H1 (cell line): ENCODE measurements around the gene WNT3A. TPM values are rescaled to one million over a fixed set of nuclear protein-coding genes. Genes with fewer than 3 reads are reported as not detected.
A peak's percentile ranks its signal among the peaks of the same experiment; 100 is the strongest.

Source experiments
- CTCF ChIA-PET: fragments of 300-600 bp; sonication (Branson Sonifier 250); formaldehyde crosslinking; loops from one replicate; lab custom pipeline; 2021; ENCODE audit not compliant: partially characterized antibody; lab: Charles Lee
- POLR2A ChIA-PET: fragments of 300-600 bp; sonication (Branson Sonifier 250); formaldehyde crosslinking; loops from one replicate; lab custom pipeline; 2021; ENCODE audit warnings: inconsistent platforms; ENCODE audit not compliant: partially characterized antibody; lab: Charles Lee
- DNase-seq, 2 experiments: peaks; one replicate each; pipeline versions ENCODE4 v3.0.0 to v3.0.0-alpha.2; 2010 to 2022; ENCODE audit warnings: low spot score in 2 of 2, low read depth in 1 of 2, mixed read lengths in 1 of 2
- FAIRE-seq: peaks from 2 replicates; lab custom pipeline; 2011; peaks lifted over from hg19 to GRCh38; lab: Jason Lieb, UNC
- H2AFZ ChIP-seq: 2 replicates; pipeline ENCODE4 v1.8.1; 2012; ENCODE audit warnings: low read length, inconsistent platforms
- H2AK5ac ChIP-seq: 2 replicates; pipeline ENCODE4 v1.6.1; 2013; ENCODE audit warnings: low read depth, low read length
- H2BK120ac ChIP-seq: replicated peaks from 2 replicates; pipeline ENCODE3; 2013; ENCODE audit warnings: low read depth, low read length, inconsistent platforms
- H2BK12ac ChIP-seq: 2 replicates; pipeline ENCODE4 v1.6.1; 2013; ENCODE audit warnings: low read depth, low read length
- H2BK15ac ChIP-seq: 2 replicates; pipeline ENCODE4 v1.6.1; 2013; ENCODE audit warnings: low read length
- H2BK20ac ChIP-seq: 2 replicates; pipeline ENCODE4 v1.6.1; 2013; ENCODE audit warnings: low read length
- H2BK5ac ChIP-seq: 2 replicates; pipeline ENCODE4 v1.6.1; 2013; ENCODE audit warnings: low read depth, low read length
- H3K14ac ChIP-seq: 2 replicates; pipeline ENCODE4 v1.6.1; 2013; ENCODE audit warnings: inconsistent platforms; ENCODE audit not compliant: insufficient read length
- H3K18ac ChIP-seq: 2 replicates; pipeline ENCODE4 v1.6.1; 2013; ENCODE audit warnings: low read length; ENCODE audit errors: extremely low read depth
- H3K23ac ChIP-seq: 2 replicates; pipeline ENCODE4 v1.6.1; 2013; ENCODE audit warnings: inconsistent platforms; ENCODE audit not compliant: insufficient read length
- H3K23me2 ChIP-seq: 2 replicates; pipeline ENCODE4 v1.6.1; 2013; ENCODE audit warnings: low read depth, low read length
- H3K27ac ChIP-seq: 2 replicates; pipeline ENCODE4 v1.6.1; 2011; ENCODE audit warnings: low read depth, low read length, inconsistent platforms
- H3K27me3 ChIP-seq, 4 experiments: replicated peaks in 1 of 4; 1 replicate in 1 of 4; 2 replicates in 3 of 4; pipeline versions ENCODE4 v1.6.1 to v1.8.1; 2011 to 2013; ENCODE audit warnings: low read length in 3 of 4, mild to moderate bottlenecking in 3 of 4, inconsistent platforms in 2 of 4, mixed read lengths in 2 of 4, moderate library complexity in 1 of 4; ENCODE audit not compliant: control insufficient read depth in 3 of 4, insufficient read depth in 3 of 4; ENCODE audit errors: extremely low read depth in 1 of 4
- H3K36me3 ChIP-seq, 4 experiments: 2 replicates each; pipeline versions ENCODE4 v1.6.1 to v1.8.1; 2011 to 2013; ENCODE audit warnings: mild to moderate bottlenecking in 4 of 4, low read length in 3 of 4, moderate library complexity in 2 of 4, control low read depth in 1 of 4, inconsistent platforms in 1 of 4; ENCODE audit not compliant: insufficient read depth in 4 of 4, control insufficient read depth in 2 of 4
- H3K4ac ChIP-seq: replicated peaks from 2 replicates; pipeline ENCODE3; 2013; ENCODE audit warnings: low read length, low read depth, mixed read lengths, inconsistent platforms; ENCODE audit not compliant: insufficient read length
- H3K4me1 ChIP-seq, 4 experiments: replicated peaks in 1 of 4; 1 replicate in 1 of 4; 2 replicates in 3 of 4; pipeline versions ENCODE4 v1.6.1 to v1.8.1; 2011 to 2013; ENCODE audit warnings: low read length in 3 of 4, inconsistent platforms in 2 of 4, mixed read lengths in 1 of 4; ENCODE audit not compliant: insufficient read depth in 4 of 4, control insufficient read depth in 3 of 4
- H3K4me2 ChIP-seq, 2 experiments: 2 replicates each; pipeline versions ENCODE4 v1.6.1 to v1.8.1; 2011 to 2013; ENCODE audit warnings: low read depth in 2 of 2, low read length in 2 of 2, control low read depth in 1 of 2, inconsistent platforms in 1 of 2, mild to moderate bottlenecking in 1 of 2; ENCODE audit not compliant: insufficient read depth in 1 of 2
- H3K4me3 ChIP-seq, 4 experiments: fragments of 200-600, 300-600 bp in 1 of 4; sonication (generic), shearing (Covaris generic), sonication (Bioruptor Twin) in 1 of 4; 2 replicates each; pipeline versions ENCODE4 v1.5.1 to v1.8.1; 2011 to 2016; ENCODE audit warnings: low read length in 4 of 4, low read depth in 3 of 4, control low read depth in 2 of 4, inconsistent platforms in 2 of 4, mild to moderate bottlenecking in 2 of 4, mixed read lengths in 1 of 4, moderate library complexity in 1 of 4; ENCODE audit not compliant: insufficient read depth in 2 of 4; ENCODE audit errors: extremely low read depth in 1 of 4
- H3K56ac ChIP-seq: replicated peaks from 2 replicates; pipeline ENCODE3; 2013; ENCODE audit warnings: low read depth, mild to moderate bottlenecking, mixed read lengths, low read length, inconsistent platforms; ENCODE audit not compliant: insufficient read length
- H3K79me1 ChIP-seq: 2 replicates; pipeline ENCODE4 v1.6.1; 2013; ENCODE audit warnings: low read depth, low read length, control low read depth
- H3K79me2 ChIP-seq, 2 experiments: 2 replicates each; pipeline versions ENCODE4 v1.6.1 to v1.8.1; 2012 to 2013; ENCODE audit warnings: low read length in 2 of 2, mild to moderate bottlenecking in 2 of 2, inconsistent platforms in 1 of 2; ENCODE audit not compliant: insufficient read depth in 2 of 2, control insufficient read depth in 1 of 2
- H3K9ac ChIP-seq, 4 experiments: replicated peaks in 1 of 4; 1 replicate in 1 of 4; 2 replicates in 3 of 4; pipeline versions ENCODE4 v1.6.1 to v1.8.1; 2011 to 2013; ENCODE audit warnings: low read depth in 3 of 4, low read length in 3 of 4, control low read depth in 2 of 4, mild to moderate bottlenecking in 2 of 4, moderate library complexity in 2 of 4, inconsistent platforms in 1 of 4; ENCODE audit errors: extremely low read depth in 1 of 4
- H3K9me3 ChIP-seq, 2 experiments: 2 replicates each; pipeline versions ENCODE4 v1.6.1 to v1.8.1; 2012 to 2013; ENCODE audit warnings: mild to moderate bottlenecking in 2 of 2, moderate library complexity in 2 of 2, control low read depth in 1 of 2, inconsistent platforms in 1 of 2, low read depth in 1 of 2, low read length in 1 of 2, mixed read lengths in 1 of 2; ENCODE audit not compliant: insufficient read depth in 2 of 2
- H4K20me1 ChIP-seq, 2 experiments: replicated peaks in 1 of 2; 2 replicates each; pipeline versions ENCODE3 to v1.8.1; 2011 to 2013; ENCODE audit warnings: inconsistent platforms in 2 of 2, low read length in 2 of 2, mild to moderate bottlenecking in 1 of 2; ENCODE audit not compliant: insufficient read depth in 2 of 2, control insufficient read depth in 1 of 2
- H4K5ac ChIP-seq: 2 replicates; pipeline ENCODE4 v1.6.1; 2013; ENCODE audit warnings: low read length, low read depth, mixed read lengths, inconsistent platforms; ENCODE audit not compliant: insufficient read length
- H4K8ac ChIP-seq: 2 replicates; pipeline ENCODE4 v1.8.0; 2013; ENCODE audit warnings: mild to moderate bottlenecking, moderate library complexity, low read length, inconsistent platforms; ENCODE audit not compliant: insufficient read depth; ENCODE audit errors: extremely low read depth
- H4K91ac ChIP-seq: replicated peaks from 2 replicates; pipeline ENCODE3; 2013; ENCODE audit warnings: low read length, mixed read lengths, inconsistent platforms; ENCODE audit not compliant: insufficient read length
- CBX5 ChIP-seq: fragments of 300-800, 300-1000 bp; sonication (generic); IDR thresholded peaks from 2 replicates; pipeline ENCODE4 v1.7.1; 2016; ENCODE audit warnings: antibody characterized with exemption, low read length, low read depth
- CEBPB ChIP-seq: IDR thresholded peaks from 2 replicates; pipeline ENCODE4 v1.6.1; 2012; ENCODE audit warnings: low read depth, low read length
- GABPA ChIP-seq: IDR thresholded peaks from 2 replicates; pipeline ENCODE4 v1.6.1; 2011; ENCODE audit warnings: mild to moderate bottlenecking, low read length, moderate library complexity, borderline replicate concordance; ENCODE audit not compliant: insufficient read depth
- NANOG ChIP-seq: IDR thresholded peaks from 2 replicates; pipeline ENCODE4 v1.6.1; 2011; ENCODE audit warnings: low read length, low read depth, mild to moderate bottlenecking, inconsistent platforms; ENCODE audit not compliant: insufficient read depth, poor library complexity, severe bottlenecking
- RFX5 ChIP-seq: IDR thresholded peaks from 2 replicates; pipeline ENCODE4 v1.6.1; 2011; ENCODE audit warnings: low read depth, low read length, improper control_type of control experiment, borderline replicate concordance
- SIN3A ChIP-seq, 2 experiments: IDR thresholded peaks in 1 of 2; conservative IDR thresholded peaks in 1 of 2; 2 replicates each; pipeline ENCODE4 v1.6.1; 2011 to 2012; ENCODE audit warnings: low read length in 2 of 2, improper control_type of control experiment in 1 of 2, low read depth in 1 of 2, mild to moderate bottlenecking in 1 of 2
- WGBS, 2 experiments: shearing (Covaris generic) in 1 of 2; methylation state at CpG; one replicate each; pipeline versions ENCODE4 v1.1.6 to v1.1.7; 2013 to 2015; ENCODE audit warnings: low lambda C conversion rate in 2 of 2, mixed read lengths in 2 of 2, inconsistent platforms in 1 of 2, low coverage in 1 of 2, missing lambda C conversion rate in 1 of 2; ENCODE audit not compliant: insufficient replicate concordance in 2 of 2, insufficient coverage in 1 of 2, insufficient read length in 1 of 2; ENCODE audit errors: extremely low coverage in 1 of 2, missing lambda C conversion rate in 1 of 2; 5-methylcytosine and 5-hydroxymethylcytosine counted together
- polyA plus RNA-seq, 7 experiments: library from polyadenylated mRNA; depleted of rRNA in 3 of 7; stranded (reverse) in 5 of 7; unstranded in 2 of 7; fragments of >200 nt in 5 of 7; fragments of 200-250 nt in 2 of 7; gene quantifications; 1 replicate in 5 of 7; 2 replicates in 1 of 7; 4 replicates in 1 of 7; pipeline versions ENCODE4 v1.2.1 to v1.2.3, GENCODE V29; 2011 to 2013; ENCODE audit warnings: missing spikeins in 2 of 7, mixed read lengths in 2 of 7
- total RNA-seq: library from RNA; stranded (reverse); fragmentation: NEBNext Ultra II Directional; extraction: Animal tissue kit (Norgen Biotek cat#: 25700); gene quantifications from 2 replicates; pipeline ENCODE4 v1.2.1, GENCODE V29; 2021
- TF ChIP-seq, protein P1 (sequence below), 3 experiments: IDR thresholded peaks; 1 replicate in 2 of 3; 2 replicates in 1 of 3; pipeline versions ENCODE4 v1.5.1 to v1.6.1; 2011; ENCODE audit warnings: low read length in 3 of 3, mild to moderate bottlenecking in 3 of 3, inconsistent platforms in 2 of 3, low read depth in 1 of 3, moderate library complexity in 1 of 3; ENCODE audit not compliant: insufficient read depth in 1 of 3; ENCODE audit errors: control extremely low read depth in 1 of 3
- TF ChIP-seq, protein P2 (sequence below): IDR thresholded peaks from 2 replicates; pipeline ENCODE4 v1.6.1; 2012; ENCODE audit warnings: inconsistent platforms

WNT3A gene
- total and polyA plus RNA-seq, 2 of the 8 experiments (the other 6 are each of a cell fraction or from before 2014, with no cell fraction given): 0.08 to 0.19 TPM

DNA sequence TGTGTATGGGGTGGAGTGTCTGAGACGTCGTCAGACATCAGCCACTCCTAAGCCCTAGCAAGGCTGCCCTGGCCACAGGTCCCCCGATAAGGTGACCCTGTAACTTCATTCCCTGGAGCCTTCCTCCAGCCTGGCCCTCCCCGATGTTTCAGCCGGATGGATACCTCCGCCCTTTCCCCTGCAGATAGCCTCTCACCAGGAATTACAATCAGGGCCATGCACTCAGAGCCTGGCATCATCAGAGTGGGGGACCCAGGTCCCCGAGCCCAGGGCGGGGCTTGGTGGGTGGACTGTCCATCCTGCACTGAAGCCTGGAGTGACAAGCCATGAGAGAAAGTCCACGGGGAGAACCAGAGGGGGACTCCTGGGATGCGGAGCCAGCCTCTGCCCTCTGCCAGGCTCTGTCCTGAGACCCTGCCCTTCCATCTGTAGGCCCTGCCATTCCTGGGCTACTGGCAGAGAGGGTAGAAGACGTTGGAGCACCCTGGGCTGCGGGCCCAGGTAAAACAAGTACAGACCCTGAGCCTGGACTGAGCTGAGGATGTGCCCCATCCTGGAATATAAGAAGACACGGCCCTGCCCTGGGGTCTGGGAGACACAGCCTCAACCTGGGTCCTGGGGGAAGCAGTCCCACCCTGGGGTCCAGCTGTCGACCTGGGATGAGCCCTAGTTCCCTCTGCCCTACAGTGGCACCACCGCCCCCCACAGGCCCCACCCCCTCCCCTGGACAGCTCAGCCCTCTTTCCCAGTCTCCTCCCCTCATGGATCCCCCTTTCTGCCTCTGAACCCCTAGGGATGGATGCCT lies 58.9 kb downstream of the WNT3A start:
- Histone ChIP-seq H3K9ac (no peak overlapping the region), H3K27me3 (peaks cover 22 to 86% (median 78%) of the 10 kb centered on the region in 4 experiments), H3K9me3 (no peaks in the 10 kb centered on the region), H2BK120ac (no peak overlapping the region), H2AK5ac (no peak overlapping the region), H3K79me1 (no peaks in the 10 kb centered on the region), H3K56ac (no peak overlapping the region), H2BK12ac (no peak overlapping the region), H3K18ac (no peak overlapping the region), H3K27ac (no peak overlapping the region), H3K4me2 (no peak overlapping the region), H2BK20ac (no peak overlapping the region), H2BK15ac (no peak overlapping the region), H3K4me1 (peaks cover 0 to 7% (median 0%) of the 10 kb centered on the region in 4 experiments; a peak in 1 of 7 replicates), H3K36me3 (no peaks in the 10 kb centered on the region), H3K79me2 (no peaks in the 10 kb centered on the region), H4K20me1 (peaks cover under 1 to 3% of the 10 kb centered on the region in 2 experiments), H3K4me3 (no peak overlapping the region), H3K23me2 (peaks cover 13% of the 10 kb centered on the region; the same call in 1 of the 2 replicates), H4K5ac (no peak overlapping the region), H3K4ac (no peak overlapping the region), H2BK5ac (no peak overlapping the region), H4K8ac (no peak overlapping the region), H2AFZ (no peak overlapping the region), H4K91ac (no peak overlapping the region), H3K23ac (no peak overlapping the region), H3K14ac (no peak overlapping the region)
- ChIA-PET CTCF (interaction anchor here (0.7 to 14.1 kb wide), 3 partner anchors 8 to 64 kb away, joined by 5 to 197 read pairs (median 7); partner anchors contain the start of gene WNT3A), POLR2A (interaction anchor here (0.6 to 1.4 kb wide), 2 partner anchors 16 to 78 kb away, joined by 3 to 4 read pairs; partner anchors contain the start of gene ARF1)
- DNase-seq (peak in 1 of 2 experiments; percentile 40), FAIRE-seq (no peak)
- 89% methylated on average over 13 of the region's 15 CpGs; no CpG with 5 or more reads in 1 of the 2 experiments for WGBS, 2 experiments
- no peak for TF ChIP-seq NANOG
- TF ChIP-seq RFX5: no peak
- TF ChIP-seq, protein P1, sequence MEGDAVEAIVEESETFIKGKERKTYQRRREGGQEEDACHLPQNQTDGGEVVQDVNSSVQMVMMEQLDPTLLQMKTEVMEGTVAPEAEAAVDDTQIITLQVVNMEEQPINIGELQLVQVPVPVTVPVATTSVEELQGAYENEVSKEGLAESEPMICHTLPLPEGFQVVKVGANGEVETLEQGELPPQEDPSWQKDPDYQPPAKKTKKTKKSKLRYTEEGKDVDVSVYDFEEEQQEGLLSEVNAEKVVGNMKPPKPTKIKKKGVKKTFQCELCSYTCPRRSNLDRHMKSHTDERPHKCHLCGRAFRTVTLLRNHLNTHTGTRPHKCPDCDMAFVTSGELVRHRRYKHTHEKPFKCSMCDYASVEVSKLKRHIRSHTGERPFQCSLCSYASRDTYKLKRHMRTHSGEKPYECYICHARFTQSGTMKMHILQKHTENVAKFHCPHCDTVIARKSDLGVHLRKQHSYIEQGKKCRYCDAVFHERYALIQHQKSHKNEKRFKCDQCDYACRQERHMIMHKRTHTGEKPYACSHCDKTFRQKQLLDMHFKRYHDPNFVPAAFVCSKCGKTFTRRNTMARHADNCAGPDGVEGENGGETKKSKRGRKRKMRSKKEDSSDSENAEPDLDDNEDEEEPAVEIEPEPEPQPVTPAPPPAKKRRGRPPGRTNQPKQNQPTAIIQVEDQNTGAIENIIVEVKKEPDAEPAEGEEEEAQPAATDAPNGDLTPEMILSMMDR (IDR thresholded peaks at IDR 0.05; ENCODE audit: control extremely low read depth in 1 of 3, insufficient read depth in 1 of 3, low read depth in 1 of 3, low read length in 3 of 3): no peak
- TF ChIP-seq GABPA: no peak
- TF ChIP-seq CBX5: no peak
- no peak for TF ChIP-seq CEBPB
- TF ChIP-seq, protein P2, sequence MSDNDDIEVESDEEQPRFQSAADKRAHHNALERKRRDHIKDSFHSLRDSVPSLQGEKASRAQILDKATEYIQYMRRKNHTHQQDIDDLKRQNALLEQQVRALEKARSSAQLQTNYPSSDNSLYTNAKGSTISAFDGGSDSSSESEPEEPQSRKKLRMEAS: no peak
- no peak for TF ChIP-seq SIN3A (conservative IDR thresholded peaks at IDR 0.05 in 1 of 2, IDR thresholded peaks at IDR 0.05 in 1 of 2; ENCODE audit: low read depth in 1 of 2, low read length in 2 of 2)
